ENCODE results near the gene FGF23. TPM values are rescaled to one million over a fixed set of nuclear protein-coding genes. Genes with fewer than 3 reads are reported as not detected.

Gene FGF23
- total RNA-seq, 1 donor from 2014 or later, result not detected

- TF ChIP-seq CTCF (conservative IDR thresholded peaks at IDR 0.05; ENCODE audit: low read depth, low read length), result no peak
- no peak for DNase-seq (ENCODE audit: low read depth)
- no peak overlapping the region for H3K4me3 ChIP-seq (ENCODE audit: low read depth, low read length)
Observed at GRCh38 chr12:4331842-4332241, 47.7 kb downstream of the FGF23 start.

GRCh38 chr12:4331221-4331620 is 48.3 kb downstream of the FGF23 start:
- H3K4me3 ChIP-seq (ENCODE audit: low read depth, low read length), result no peak overlapping the region
- TF ChIP-seq CTCF (conservative IDR thresholded peaks at IDR 0.05; ENCODE audit: low read depth, low read length), result no peak
- DNase-seq (ENCODE audit: low read depth), result no peak

GRCh38 chr12:4330203-4330602 is 49.3 kb downstream of the FGF23 start:
- TF ChIP-seq CTCF (conservative IDR thresholded peaks at IDR 0.05; ENCODE audit: low read depth, low read length), result no peak
- no peak for DNase-seq (ENCODE audit: low read depth)
- no peak overlapping the region for H3K4me3 ChIP-seq (ENCODE audit: low read depth, low read length)

GRCh38 chr12:4327293-4327692 is 52.2 kb downstream of the FGF23 start:
- no peak for TF ChIP-seq CTCF (conservative IDR thresholded peaks at IDR 0.05; ENCODE audit: low read depth, low read length)
- no peak overlapping the region for H3K4me3 ChIP-seq (ENCODE audit: low read depth, low read length)
- no peak for DNase-seq (ENCODE audit: low read depth)

- no peak for DNase-seq (ENCODE audit: low read depth)
- no peak overlapping the region for H3K4me3 ChIP-seq (ENCODE audit: low read depth, low read length)
- TF ChIP-seq CTCF (conservative IDR thresholded peaks at IDR 0.05; ENCODE audit: low read depth, low read length), result no peak
Observed at GRCh38 chr12:4325966-4326365, 53.5 kb downstream of the FGF23 start.

GRCh38 chr12:4324366-4324765 is 55.1 kb downstream of the FGF23 start:
- no peak for TF ChIP-seq CTCF (conservative IDR thresholded peaks at IDR 0.05; ENCODE audit: low read depth, low read length)
- H3K4me3 ChIP-seq (ENCODE audit: low read depth, low read length), result no peak overlapping the region
- DNase-seq (ENCODE audit: low read depth), result no peak

- DNase-seq (ENCODE audit: low read depth), result no peak
- TF ChIP-seq CTCF (conservative IDR thresholded peaks at IDR 0.05; ENCODE audit: low read depth, low read length), result no peak
- H3K4me3 ChIP-seq (ENCODE audit: low read depth, low read length), result no peak overlapping the region
Observed at GRCh38 chr12:4323396-4323795, 56.1 kb downstream of the FGF23 start.
